SU-DHL-6 (cell line): ENCODE data around the gene TRIP6.

Experiments
- H2AFZ ChIP-seq: fragments of 200-600 bp; sonication (generic); 2 replicates; pipeline ENCODE4 v1.6.1; 2014; ENCODE audit warnings: low read depth, mild to moderate bottlenecking, moderate library complexity, mixed read lengths, antibody characterized with exemption, low read length; ENCODE audit not compliant: severe bottlenecking
- H3F3A ChIP-seq: fragments of 200-600 bp; shearing (Covaris generic); 2 replicates; pipeline ENCODE4 v1.6.0; 2016; ENCODE audit warnings: antibody characterized with exemption, mild to moderate bottlenecking; ENCODE audit not compliant: insufficient read depth
- H3K27ac ChIP-seq: fragments of 200-600 bp; sonication (generic); 2 replicates; pipeline ENCODE4 v1.5.1; 2016; ENCODE audit warnings: low read depth, mild to moderate bottlenecking, low read length, moderate library complexity, mixed read lengths
- H3K27me3 ChIP-seq: fragments of 200-600 bp; sonication (generic), shearing (Covaris generic); 2 replicates; pipeline ENCODE4 v1.6.0; 2014; ENCODE audit warnings: mild to moderate bottlenecking, low read length
- H3K36me3 ChIP-seq: fragments of 200-600 bp; sonication (generic); 2 replicates; pipeline ENCODE4 v1.6.1; 2014; ENCODE audit warnings: mild to moderate bottlenecking, low read length, mixed read lengths
- H3K4me2 ChIP-seq: fragments of 300-600, 200-600 bp; shearing (Covaris generic), sonication (generic); 2 replicates; pipeline ENCODE4 v1.6.0; 2014; ENCODE audit warnings: low read length, low read depth, mild to moderate bottlenecking; ENCODE audit not compliant: poor library complexity, severe bottlenecking
- H3K4me3 ChIP-seq: fragments of 200-600 bp; sonication (generic); 2 replicates; pipeline ENCODE4 v1.5.1; 2014; ENCODE audit warnings: antibody characterized with exemption, low read length, mild to moderate bottlenecking, mixed read lengths; ENCODE audit not compliant: insufficient read depth, poor library complexity, severe bottlenecking
- H3K79me2 ChIP-seq: fragments of 200-600 bp; sonication (generic); 2 replicates; pipeline ENCODE4 v1.6.1; 2014; ENCODE audit warnings: mild to moderate bottlenecking, low read length, moderate library complexity; ENCODE audit not compliant: insufficient read depth
- H3K9ac ChIP-seq: fragments of 200-600 bp; sonication (generic); 2 replicates; pipeline ENCODE4 v1.7.0; 2014; ENCODE audit warnings: mild to moderate bottlenecking, low read length
- H3K9me2 ChIP-seq: fragments of 200-600 bp; sonication (generic); replicated peaks from 2 replicates; pipeline ENCODE4 v1.6.1; 2014; ENCODE audit warnings: low read length; ENCODE audit not compliant: insufficient read depth
- H3K9me3 ChIP-seq: fragments of 200-600 bp; sonication (generic); 2 replicates; pipeline ENCODE4 v1.6.1; 2014; ENCODE audit warnings: low read length, mixed read lengths; ENCODE audit not compliant: insufficient read depth
- H4K20me1 ChIP-seq: fragments of 200-600 bp; sonication (generic); 2 replicates; pipeline ENCODE4 v1.6.1; 2014; ENCODE audit warnings: low read depth, mild to moderate bottlenecking, antibody characterized with exemption, low read length, moderate library complexity, mixed read lengths
- EZH2phosphoT487 ChIP-seq: fragments of 200-600 bp; sonication (generic), shearing (Covaris generic); conservative IDR thresholded peaks from 2 replicates; pipeline ENCODE4 v1.6.1; 2018; ENCODE audit warnings: mild to moderate bottlenecking, antibody characterized with exemption, low read length, moderate library complexity, mixed read lengths
- TF ChIP-seq, protein P1 (sequence below): fragments of 200-600 bp; sonication (generic); IDR thresholded peaks from one replicate; pipeline ENCODE4 v1.5.1; 2017; ENCODE audit warnings: antibody characterized with exemption, mild to moderate bottlenecking, low read length, moderate library complexity; ENCODE audit not compliant: insufficient read depth, poor library complexity, severe bottlenecking

The TRIP6 gene

DNA sequence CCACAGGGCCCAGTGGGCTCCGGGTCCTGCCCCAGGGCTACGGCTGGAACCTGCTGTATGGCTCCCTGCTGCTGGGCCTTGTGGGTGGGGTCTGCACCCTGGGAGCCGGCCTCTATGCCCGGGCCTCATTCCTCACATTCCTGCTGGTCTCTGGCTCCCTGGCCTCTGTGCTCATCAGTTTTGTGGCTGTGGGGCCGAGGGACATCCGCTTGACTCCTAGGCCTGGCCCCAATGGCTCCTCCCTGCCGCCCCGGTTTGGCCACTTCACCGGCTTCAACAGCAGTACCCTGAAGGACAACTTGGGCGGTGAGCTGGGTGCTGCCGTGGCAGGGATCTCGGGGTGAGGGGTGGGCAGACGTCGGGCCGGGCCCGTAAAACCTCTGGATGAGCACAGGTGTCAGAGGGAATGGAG lies 10.3 kb upstream of the TRIP6 start:
- Histone ChIP-seq H3K9ac (no peak overlapping the region), H4K20me1 (no peaks in the 10 kb centered on the region), H3K79me2 (peaks cover 21% of the 10 kb centered on the region), H3K4me3 (no peak overlapping the region), H3F3A (peaks cover 6% of the 10 kb centered on the region), H3K36me3 (no peaks in the 10 kb centered on the region), H2AFZ (no peak overlapping the region), H3K9me2 (no peaks in the 10 kb centered on the region), H3K27me3 (no peaks in the 10 kb centered on the region), H3K9me3 (no peaks in the 10 kb centered on the region), H3K4me2 (no peak overlapping the region), H3K27ac (no peak overlapping the region)
- no peak for TF ChIP-seq EZH2phosphoT487
- TF ChIP-seq, protein P1, sequence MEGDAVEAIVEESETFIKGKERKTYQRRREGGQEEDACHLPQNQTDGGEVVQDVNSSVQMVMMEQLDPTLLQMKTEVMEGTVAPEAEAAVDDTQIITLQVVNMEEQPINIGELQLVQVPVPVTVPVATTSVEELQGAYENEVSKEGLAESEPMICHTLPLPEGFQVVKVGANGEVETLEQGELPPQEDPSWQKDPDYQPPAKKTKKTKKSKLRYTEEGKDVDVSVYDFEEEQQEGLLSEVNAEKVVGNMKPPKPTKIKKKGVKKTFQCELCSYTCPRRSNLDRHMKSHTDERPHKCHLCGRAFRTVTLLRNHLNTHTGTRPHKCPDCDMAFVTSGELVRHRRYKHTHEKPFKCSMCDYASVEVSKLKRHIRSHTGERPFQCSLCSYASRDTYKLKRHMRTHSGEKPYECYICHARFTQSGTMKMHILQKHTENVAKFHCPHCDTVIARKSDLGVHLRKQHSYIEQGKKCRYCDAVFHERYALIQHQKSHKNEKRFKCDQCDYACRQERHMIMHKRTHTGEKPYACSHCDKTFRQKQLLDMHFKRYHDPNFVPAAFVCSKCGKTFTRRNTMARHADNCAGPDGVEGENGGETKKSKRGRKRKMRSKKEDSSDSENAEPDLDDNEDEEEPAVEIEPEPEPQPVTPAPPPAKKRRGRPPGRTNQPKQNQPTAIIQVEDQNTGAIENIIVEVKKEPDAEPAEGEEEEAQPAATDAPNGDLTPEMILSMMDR: no peak

DNA sequence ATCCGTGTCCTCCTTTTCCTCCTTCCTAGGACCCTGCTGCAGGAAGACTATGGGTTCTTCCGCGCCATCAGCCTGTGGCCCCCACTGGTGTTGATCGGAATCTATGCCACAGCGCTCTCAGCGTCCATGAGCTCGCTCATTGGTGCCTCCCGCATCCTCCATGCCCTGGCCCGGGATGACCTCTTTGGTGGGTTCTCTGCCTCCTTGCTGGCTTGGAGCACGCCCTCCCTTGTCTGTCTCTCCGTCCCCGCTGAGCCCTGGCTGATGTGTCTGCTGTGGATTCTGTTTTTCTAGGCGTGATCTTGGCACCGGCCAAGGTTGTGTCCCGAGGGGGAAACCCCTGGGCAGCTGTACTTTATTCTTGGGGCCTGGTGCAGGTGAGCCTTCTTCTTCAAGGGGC lies 7.3 kb upstream of the TRIP6 start:
- Histone ChIP-seq H3K4me2 (no peak overlapping the region), H4K20me1 (no peaks in the 10 kb centered on the region), H3K27me3 (no peaks in the 10 kb centered on the region), H3K9me2 (no peaks in the 10 kb centered on the region), H3K36me3 (no peaks in the 10 kb centered on the region), H3K79me2 (peaks cover 6% of the 10 kb centered on the region; the same call in 1 of the 2 replicates), H3F3A (0 out of 2 replicates have a peak, but pooled peaks cover 5% of the 10 kb centered on the region), H3K9me3 (no peaks in the 10 kb centered on the region), H3K9ac (no peak overlapping the region), H3K27ac (no peak overlapping the region), H3K4me3 (no peak overlapping the region), H2AFZ (no peak overlapping the region)
- TF ChIP-seq EZH2phosphoT487: no peak
- TF ChIP-seq, protein P1: no peak

DNA sequence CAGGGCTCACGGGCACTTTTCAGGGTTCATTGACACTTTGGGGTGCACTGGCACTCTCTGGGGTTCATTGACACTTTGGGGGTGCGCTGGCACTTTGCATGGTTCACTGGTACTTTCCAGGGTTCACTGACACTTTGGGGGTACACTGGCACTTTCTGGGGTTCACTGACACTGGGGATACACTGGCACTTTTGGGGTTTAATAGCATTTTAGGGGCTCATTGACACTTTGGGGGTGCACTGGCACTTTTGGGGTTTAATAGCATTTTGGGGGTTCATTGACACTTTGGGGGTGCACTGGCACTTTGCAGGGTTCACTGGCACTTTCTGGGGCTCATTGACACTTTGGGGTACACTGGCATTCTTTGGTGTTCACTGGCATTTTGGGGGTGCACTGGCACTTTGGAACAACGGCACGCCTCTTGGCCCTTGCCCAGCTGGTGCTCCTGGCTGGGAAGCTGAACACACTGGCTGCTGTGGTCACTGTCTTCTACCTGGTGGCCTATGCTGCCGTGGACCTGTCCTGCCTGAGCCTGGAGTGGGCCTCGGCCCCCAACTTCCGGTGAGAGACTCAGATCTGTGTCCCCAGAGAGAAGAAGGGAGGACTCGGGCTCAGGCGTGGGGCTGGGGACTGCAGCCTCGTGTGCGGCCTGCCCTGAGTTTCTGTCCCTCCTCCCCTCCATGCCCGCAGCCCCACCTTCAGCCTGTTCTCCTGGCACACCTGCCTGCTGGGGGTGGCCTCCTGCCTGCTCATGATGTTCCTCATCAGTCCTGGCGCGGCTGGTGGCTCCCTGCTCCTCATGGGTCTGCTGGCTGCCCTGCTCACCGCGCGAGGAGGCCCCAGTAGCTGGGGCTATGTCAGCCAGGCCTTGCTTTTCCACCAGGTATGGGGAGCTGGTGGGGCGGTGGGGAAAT lies 6.2 kb upstream of the TRIP6 start:
- Histone ChIP-seq H2AFZ (no peak overlapping the region), H4K20me1 (no peaks in the 10 kb centered on the region), H3K4me2 (no peak overlapping the region), H3K27ac (no peak overlapping the region), H3F3A (0 out of 2 replicates have a peak, but pooled peaks cover 8% of the 10 kb centered on the region), H3K9me2 (no peaks in the 10 kb centered on the region), H3K4me3 (no peak overlapping the region), H3K9ac (no peak overlapping the region), H3K27me3 (no peaks in the 10 kb centered on the region), H3K9me3 (no peaks in the 10 kb centered on the region), H3K79me2 (0 out of 2 replicates have a peak, but pooled peaks cover under 1% of the 10 kb centered on the region), H3K36me3 (no peaks in the 10 kb centered on the region)
- TF ChIP-seq, protein P1: no peak
- TF ChIP-seq EZH2phosphoT487: no peak
